H1 (cell line): ENCODE data around the gene CCDC192. TPM values are rescaled to one million over a fixed set of nuclear protein-coding genes. Genes with fewer than 3 reads are reported as not detected.

Experiments
- CTCF ChIA-PET: fragments of 300-600 bp; sonication (Branson Sonifier 250); formaldehyde crosslinking; loops from one replicate; lab custom pipeline; 2021; ENCODE audit not compliant: partially characterized antibody; lab: Charles Lee
- POLR2A ChIA-PET: fragments of 300-600 bp; sonication (Branson Sonifier 250); formaldehyde crosslinking; loops from one replicate; lab custom pipeline; 2021; ENCODE audit warnings: inconsistent platforms; ENCODE audit not compliant: partially characterized antibody; lab: Charles Lee
- DNase-seq, 2 experiments: peaks; one replicate each; pipeline versions ENCODE4 v3.0.0 to v3.0.0-alpha.2; 2010 to 2022; ENCODE audit warnings: low spot score in 2 of 2, low read depth in 1 of 2, mixed read lengths in 1 of 2
- FAIRE-seq: peaks from 2 replicates; lab custom pipeline; 2011; peaks lifted over from hg19 to GRCh38; lab: Jason Lieb, UNC
- H2AFZ ChIP-seq: 2 replicates; pipeline ENCODE4 v1.8.1; 2012; ENCODE audit warnings: low read length, inconsistent platforms
- H2AK5ac ChIP-seq: 2 replicates; pipeline ENCODE4 v1.6.1; 2013; ENCODE audit warnings: low read depth, low read length
- H2BK120ac ChIP-seq: replicated peaks from 2 replicates; pipeline ENCODE3; 2013; ENCODE audit warnings: low read depth, low read length, inconsistent platforms
- H2BK12ac ChIP-seq: 2 replicates; pipeline ENCODE4 v1.6.1; 2013; ENCODE audit warnings: low read depth, low read length
- H2BK15ac ChIP-seq: 2 replicates; pipeline ENCODE4 v1.6.1; 2013; ENCODE audit warnings: low read length
- H2BK20ac ChIP-seq: 2 replicates; pipeline ENCODE4 v1.6.1; 2013; ENCODE audit warnings: low read length
- H2BK5ac ChIP-seq: 2 replicates; pipeline ENCODE4 v1.6.1; 2013; ENCODE audit warnings: low read depth, low read length
- H3K14ac ChIP-seq: 2 replicates; pipeline ENCODE4 v1.6.1; 2013; ENCODE audit warnings: inconsistent platforms; ENCODE audit not compliant: insufficient read length
- H3K18ac ChIP-seq: 2 replicates; pipeline ENCODE4 v1.6.1; 2013; ENCODE audit warnings: low read length; ENCODE audit errors: extremely low read depth
- H3K23ac ChIP-seq: 2 replicates; pipeline ENCODE4 v1.6.1; 2013; ENCODE audit warnings: inconsistent platforms; ENCODE audit not compliant: insufficient read length
- H3K23me2 ChIP-seq: 2 replicates; pipeline ENCODE4 v1.6.1; 2013; ENCODE audit warnings: low read depth, low read length
- H3K27ac ChIP-seq: 2 replicates; pipeline ENCODE4 v1.6.1; 2011; ENCODE audit warnings: low read depth, low read length, inconsistent platforms
- H3K27me3 ChIP-seq, 4 experiments: replicated peaks in 1 of 4; 1 replicate in 1 of 4; 2 replicates in 3 of 4; pipeline versions ENCODE4 v1.6.1 to v1.8.1; 2011 to 2013; ENCODE audit warnings: low read length in 3 of 4, mild to moderate bottlenecking in 3 of 4, inconsistent platforms in 2 of 4, mixed read lengths in 2 of 4, moderate library complexity in 1 of 4; ENCODE audit not compliant: control insufficient read depth in 3 of 4, insufficient read depth in 3 of 4; ENCODE audit errors: extremely low read depth in 1 of 4
- H3K36me3 ChIP-seq, 4 experiments: 2 replicates each; pipeline versions ENCODE4 v1.6.1 to v1.8.1; 2011 to 2013; ENCODE audit warnings: mild to moderate bottlenecking in 4 of 4, low read length in 3 of 4, moderate library complexity in 2 of 4, control low read depth in 1 of 4, inconsistent platforms in 1 of 4; ENCODE audit not compliant: insufficient read depth in 4 of 4, control insufficient read depth in 2 of 4
- H3K4ac ChIP-seq: replicated peaks from 2 replicates; pipeline ENCODE3; 2013; ENCODE audit warnings: low read length, low read depth, mixed read lengths, inconsistent platforms; ENCODE audit not compliant: insufficient read length
- H3K4me1 ChIP-seq, 4 experiments: replicated peaks in 1 of 4; 1 replicate in 1 of 4; 2 replicates in 3 of 4; pipeline versions ENCODE4 v1.6.1 to v1.8.1; 2011 to 2013; ENCODE audit warnings: low read length in 3 of 4, inconsistent platforms in 2 of 4, mixed read lengths in 1 of 4; ENCODE audit not compliant: insufficient read depth in 4 of 4, control insufficient read depth in 3 of 4
- H3K4me2 ChIP-seq, 2 experiments: 2 replicates each; pipeline versions ENCODE4 v1.6.1 to v1.8.1; 2011 to 2013; ENCODE audit warnings: low read depth in 2 of 2, low read length in 2 of 2, control low read depth in 1 of 2, inconsistent platforms in 1 of 2, mild to moderate bottlenecking in 1 of 2; ENCODE audit not compliant: insufficient read depth in 1 of 2
- H3K4me3 ChIP-seq, 4 experiments: fragments of 200-600, 300-600 bp in 1 of 4; sonication (generic), shearing (Covaris generic), sonication (Bioruptor Twin) in 1 of 4; 2 replicates each; pipeline versions ENCODE4 v1.5.1 to v1.8.1; 2011 to 2016; ENCODE audit warnings: low read length in 4 of 4, low read depth in 3 of 4, control low read depth in 2 of 4, inconsistent platforms in 2 of 4, mild to moderate bottlenecking in 2 of 4, mixed read lengths in 1 of 4, moderate library complexity in 1 of 4; ENCODE audit not compliant: insufficient read depth in 2 of 4; ENCODE audit errors: extremely low read depth in 1 of 4
- H3K56ac ChIP-seq: replicated peaks from 2 replicates; pipeline ENCODE3; 2013; ENCODE audit warnings: low read depth, mild to moderate bottlenecking, mixed read lengths, low read length, inconsistent platforms; ENCODE audit not compliant: insufficient read length
- H3K79me1 ChIP-seq: 2 replicates; pipeline ENCODE4 v1.6.1; 2013; ENCODE audit warnings: low read depth, low read length, control low read depth
- H3K79me2 ChIP-seq, 2 experiments: 2 replicates each; pipeline versions ENCODE4 v1.6.1 to v1.8.1; 2012 to 2013; ENCODE audit warnings: low read length in 2 of 2, mild to moderate bottlenecking in 2 of 2, inconsistent platforms in 1 of 2; ENCODE audit not compliant: insufficient read depth in 2 of 2, control insufficient read depth in 1 of 2
- H3K9ac ChIP-seq, 4 experiments: replicated peaks in 1 of 4; 1 replicate in 1 of 4; 2 replicates in 3 of 4; pipeline versions ENCODE4 v1.6.1 to v1.8.1; 2011 to 2013; ENCODE audit warnings: low read depth in 3 of 4, low read length in 3 of 4, control low read depth in 2 of 4, mild to moderate bottlenecking in 2 of 4, moderate library complexity in 2 of 4, inconsistent platforms in 1 of 4; ENCODE audit errors: extremely low read depth in 1 of 4
- H3K9me3 ChIP-seq, 2 experiments: 2 replicates each; pipeline versions ENCODE4 v1.6.1 to v1.8.1; 2012 to 2013; ENCODE audit warnings: mild to moderate bottlenecking in 2 of 2, moderate library complexity in 2 of 2, control low read depth in 1 of 2, inconsistent platforms in 1 of 2, low read depth in 1 of 2, low read length in 1 of 2, mixed read lengths in 1 of 2; ENCODE audit not compliant: insufficient read depth in 2 of 2
- H4K20me1 ChIP-seq, 2 experiments: replicated peaks in 1 of 2; 2 replicates each; pipeline versions ENCODE3 to v1.8.1; 2011 to 2013; ENCODE audit warnings: inconsistent platforms in 2 of 2, low read length in 2 of 2, mild to moderate bottlenecking in 1 of 2; ENCODE audit not compliant: insufficient read depth in 2 of 2, control insufficient read depth in 1 of 2
- H4K5ac ChIP-seq: 2 replicates; pipeline ENCODE4 v1.6.1; 2013; ENCODE audit warnings: low read length, low read depth, mixed read lengths, inconsistent platforms; ENCODE audit not compliant: insufficient read length
- H4K8ac ChIP-seq: 2 replicates; pipeline ENCODE4 v1.8.0; 2013; ENCODE audit warnings: mild to moderate bottlenecking, moderate library complexity, low read length, inconsistent platforms; ENCODE audit not compliant: insufficient read depth; ENCODE audit errors: extremely low read depth
- H4K91ac ChIP-seq: replicated peaks from 2 replicates; pipeline ENCODE3; 2013; ENCODE audit warnings: low read length, mixed read lengths, inconsistent platforms; ENCODE audit not compliant: insufficient read length
- GABPA ChIP-seq: IDR thresholded peaks from 2 replicates; pipeline ENCODE4 v1.6.1; 2011; ENCODE audit warnings: mild to moderate bottlenecking, low read length, moderate library complexity, borderline replicate concordance; ENCODE audit not compliant: insufficient read depth
- polyA plus RNA-seq, 7 experiments: library from polyadenylated mRNA; depleted of rRNA in 3 of 7; stranded (reverse) in 5 of 7; unstranded in 2 of 7; fragments of >200 nt in 5 of 7; fragments of 200-250 nt in 2 of 7; gene quantifications; 1 replicate in 5 of 7; 2 replicates in 1 of 7; 4 replicates in 1 of 7; pipeline versions ENCODE4 v1.2.1 to v1.2.3, GENCODE V29; 2011 to 2013; ENCODE audit warnings: missing spikeins in 2 of 7, mixed read lengths in 2 of 7
- total RNA-seq: library from RNA; stranded (reverse); fragmentation: NEBNext Ultra II Directional; extraction: Animal tissue kit (Norgen Biotek cat#: 25700); gene quantifications from 2 replicates; pipeline ENCODE4 v1.2.1, GENCODE V29; 2021

CCDC192 gene
- total and polyA plus RNA-seq, 2 of the 8 experiments (the other 6 are each of a cell fraction or from before 2014, with no cell fraction given) = 0.61 TPM; not detected in 1

GRCh38 chr5:127979475-127979874 is 276.3 kb downstream of the CCDC192 start:
- Histone ChIP-seq H3K23ac (no peak overlapping the region), H3K23me2 (no peaks in the 10 kb centered on the region), H3K18ac (no peak overlapping the region), H4K20me1 (no peaks in the 10 kb centered on the region), H2BK12ac (no peak overlapping the region), H3K4me2 (no peak overlapping the region), H4K91ac (no peak overlapping the region), H3K4me1 (no peaks in the 10 kb centered on the region), H3K14ac (no peak overlapping the region), H3K4me3 (no peak overlapping the region), H2AK5ac (no peak overlapping the region), H3K79me2 (no peaks in the 10 kb centered on the region), H2AFZ (no peak overlapping the region), H3K27ac (no peak overlapping the region), H2BK15ac (no peak overlapping the region), H3K36me3 (no peaks in the 10 kb centered on the region), H4K5ac (no peak overlapping the region), H3K79me1 (no peaks in the 10 kb centered on the region), H4K8ac (no peak overlapping the region), H2BK20ac (no peak overlapping the region), H3K9ac (no peak overlapping the region), H3K56ac (no peak overlapping the region), H3K4ac (no peak overlapping the region), H3K27me3 (no peaks in the 10 kb centered on the region), H2BK120ac (no peak overlapping the region), H2BK5ac (no peak overlapping the region), H3K9me3 (no peaks in the 10 kb centered on the region)
- POLR2A ChIA-PET = no interaction called here
- FAIRE-seq (no peak), DNase-seq (no peak)
- CTCF ChIA-PET = interaction anchor here (1.4 to 1.8 kb wide), 4 partner anchors 15 to 406 kb away, joined by 3 to 7 read pairs (median 4); no protein-coding TSS in a partner anchor
- no peak for TF ChIP-seq GABPA
